H9 (cell line): ENCODE results near the gene CLVS2. TPM values are rescaled to one million over a fixed set of nuclear protein-coding genes. Genes with fewer than 3 reads are reported as not detected.

Experiments used
- DNase-seq: peaks from one replicate; pipeline ENCODE4 v3.0.0-alpha.2; 2017
- H2AFZ ChIP-seq: one replicate; pipeline ENCODE4 v1.6.1; 2013; ENCODE audit warnings: mild to moderate bottlenecking, low read length, control low read depth, moderate library complexity
- H2AK5ac ChIP-seq: 2 replicates; pipeline ENCODE4 v1.6.1; 2013; ENCODE audit warnings: low read length, control low read depth, mixed read lengths; ENCODE audit not compliant: insufficient read length
- H2BK120ac ChIP-seq: one replicate; pipeline ENCODE4 v1.6.1; 2013; ENCODE audit warnings: low read depth, mild to moderate bottlenecking, low read length, control low read depth, inconsistent platforms; ENCODE audit not compliant: poor library complexity, severe bottlenecking
- H2BK12ac ChIP-seq: 2 replicates; pipeline ENCODE4 v1.6.1; 2013; ENCODE audit warnings: low read length, control low read depth, mixed read lengths, low read depth; ENCODE audit not compliant: insufficient read length
- H2BK15ac ChIP-seq: 2 replicates; pipeline ENCODE4 v1.6.1; 2013; ENCODE audit warnings: low read depth, low read length, control low read depth
- H2BK20ac ChIP-seq: one replicate; pipeline ENCODE4 v1.6.1; 2013; ENCODE audit warnings: low read depth, mild to moderate bottlenecking, low read length, control low read depth, inconsistent platforms; ENCODE audit not compliant: poor library complexity, severe bottlenecking
- H2BK5ac ChIP-seq: 2 replicates; pipeline ENCODE4 v1.6.1; 2013; ENCODE audit warnings: low read length, control low read depth, mixed read lengths; ENCODE audit not compliant: insufficient read length
- H3K14ac ChIP-seq: 2 replicates; pipeline ENCODE4 v1.6.1; 2013; ENCODE audit warnings: low read length, control low read depth; ENCODE audit not compliant: insufficient read depth
- H3K18ac ChIP-seq: 2 replicates; pipeline ENCODE4 v1.6.1; 2013; ENCODE audit warnings: low read depth, mild to moderate bottlenecking, mixed read lengths, low read length, control low read depth; ENCODE audit not compliant: insufficient read length
- H3K23ac ChIP-seq: 2 replicates; pipeline ENCODE4 v1.6.1; 2013; ENCODE audit warnings: low read length, control low read depth, mixed read lengths, low read depth; ENCODE audit not compliant: insufficient read length
- H3K23me2 ChIP-seq: 2 replicates; pipeline ENCODE4 v1.6.1; 2013; ENCODE audit warnings: low read depth, mild to moderate bottlenecking, mixed read lengths, low read length, control low read depth; ENCODE audit not compliant: insufficient read length, poor library complexity, severe bottlenecking
- H3K27ac ChIP-seq: 2 replicates; pipeline ENCODE4 v1.5.1; 2013; ENCODE audit warnings: low read length, control low read depth, mixed read lengths, low read depth; ENCODE audit not compliant: insufficient read length
- H3K27me3 ChIP-seq: 2 replicates; pipeline ENCODE4 v1.6.1; 2013; ENCODE audit warnings: low read length, control low read depth, inconsistent platforms; ENCODE audit not compliant: insufficient read depth
- H3K4ac ChIP-seq: 2 replicates; pipeline ENCODE4 v1.6.1; 2013; ENCODE audit warnings: low read depth, mild to moderate bottlenecking, control low read depth, inconsistent platforms, low read length, moderate library complexity
- H3K4me1 ChIP-seq: 2 replicates; pipeline ENCODE4 v1.6.1; 2013; ENCODE audit warnings: low read length, control low read depth, inconsistent platforms; ENCODE audit not compliant: insufficient read depth
- H3K4me2 ChIP-seq: 2 replicates; pipeline ENCODE4 v1.6.1; 2013; ENCODE audit warnings: low read length, control low read depth, mixed read lengths; ENCODE audit not compliant: insufficient read length, insufficient read depth
- H3K56ac ChIP-seq: 2 replicates; pipeline ENCODE4 v1.6.1; 2013; ENCODE audit warnings: low read depth, mild to moderate bottlenecking, mixed read lengths, low read length, control low read depth; ENCODE audit not compliant: insufficient read length
- H3K79me1 ChIP-seq: 2 replicates; pipeline ENCODE4 v1.6.1; 2013; ENCODE audit warnings: low read depth, mild to moderate bottlenecking, moderate library complexity, low read length, control low read depth, inconsistent platforms; ENCODE audit not compliant: insufficient read depth, poor library complexity, severe bottlenecking
- H3K79me2 ChIP-seq: 2 replicates; pipeline ENCODE4 v1.6.1; 2013; ENCODE audit warnings: low read length, control low read depth, inconsistent platforms; ENCODE audit not compliant: insufficient read depth
- H3K9ac ChIP-seq: 2 replicates; pipeline ENCODE4 v1.6.1; 2013; ENCODE audit warnings: low read length, control low read depth, mixed read lengths; ENCODE audit not compliant: insufficient read length; ENCODE audit errors: extremely low read depth
- H3K9me3 ChIP-seq: one replicate; pipeline ENCODE4 v1.6.1; 2013; ENCODE audit warnings: low read depth, low read length, inconsistent platforms; ENCODE audit not compliant: control insufficient read depth
- H3T11ph ChIP-seq: one replicate; pipeline ENCODE4 v1.6.1; 2013; ENCODE audit warnings: mild to moderate bottlenecking, low read length, control low read depth, inconsistent platforms
- H4K20me1 ChIP-seq: one replicate; pipeline ENCODE4 v1.6.1; 2013; ENCODE audit not compliant: control insufficient read depth, insufficient read length, insufficient read depth
- H4K5ac ChIP-seq: 2 replicates; pipeline ENCODE4 v1.6.1; 2013; ENCODE audit warnings: low read depth, mild to moderate bottlenecking, mixed read lengths, low read length, control low read depth; ENCODE audit not compliant: insufficient read length
- H4K8ac ChIP-seq: replicated peaks from 2 replicates; pipeline ENCODE4 v1.6.1; 2013; ENCODE audit warnings: low read length, control low read depth, mixed read lengths, low read depth; ENCODE audit not compliant: insufficient read length
- H4K91ac ChIP-seq: 2 replicates; pipeline ENCODE4 v1.6.1; 2013; ENCODE audit warnings: low read depth, mild to moderate bottlenecking, moderate library complexity, mixed read lengths, low read length, control low read depth; ENCODE audit not compliant: insufficient read length
- H3K27ac Mint-ChIP-seq, 3 experiments: 2 replicates in 2 of 3; 3 replicates in 1 of 3; pipeline ENCODE4 v1.8.0; 2020 to 2021; ENCODE audit warnings: mixed read lengths in 3 of 3, mild to moderate bottlenecking in 1 of 3, moderate library complexity in 1 of 3
- H3K27me3 Mint-ChIP-seq: 2 replicates; pipeline ENCODE4 v1.8.0; 2021; ENCODE audit warnings: low read depth, mild to moderate bottlenecking, moderate library complexity, mixed read lengths
- H3K36me3 Mint-ChIP-seq, 3 experiments: 2 replicates in 2 of 3; 3 replicates in 1 of 3; pipeline ENCODE4 v1.8.0; 2020 to 2021; ENCODE audit warnings: low read depth in 3 of 3, mixed read lengths in 3 of 3; ENCODE audit not compliant: insufficient read depth in 1 of 3
- H3K4me1 Mint-ChIP-seq, 2 experiments: 2 replicates each; pipeline ENCODE4 v1.8.0; 2020; ENCODE audit warnings: mixed read lengths in 2 of 2
- H3K4me3 Mint-ChIP-seq, 2 experiments: 2 replicates in 1 of 2; 3 replicates in 1 of 2; pipeline ENCODE4 v1.8.0; 2020 to 2021; ENCODE audit warnings: mild to moderate bottlenecking in 2 of 2, mixed read lengths in 2 of 2, moderate library complexity in 1 of 2
- H3K9me3 Mint-ChIP-seq, 2 experiments: 2 replicates in 1 of 2; 3 replicates in 1 of 2; pipeline ENCODE4 v1.8.0; 2020; ENCODE audit warnings: mild to moderate bottlenecking in 2 of 2, mixed read lengths in 2 of 2, moderate library complexity in 1 of 2
- total RNA-seq: library from RNA; stranded (reverse); gene quantifications from 2 replicates; pipeline ENCODE4 v1.2.1, GENCODE V29; 2021
- TF ChIP-seq, protein P1 (sequence below): fragments of 200-600 bp; sonication (generic); conservative IDR thresholded peaks from 3 replicates; pipeline ENCODE4 v1.8.0; 2021; ENCODE audit warnings: antibody characterized with exemption, mild to moderate bottlenecking

CLVS2 gene
- total RNA-seq, 1 experiment from 2014 or later, result 0.26 TPM

- Histone ChIP-seq H2BK20ac (no peak overlapping the region), H3K56ac (no peak overlapping the region), H2BK12ac (no peak overlapping the region), H3K18ac (no peak overlapping the region), H3K79me1 (no peaks in the 10 kb centered on the region), H3K4me2 (no peak overlapping the region), H3K4me1 (no peaks in the 10 kb centered on the region), H3K27me3 (no peaks in the 10 kb centered on the region), H3T11ph (no peak overlapping the region), H2BK5ac (no peak overlapping the region), H4K8ac (no peak overlapping the region), H2AFZ (no peak overlapping the region), H4K20me1 (no peaks in the 10 kb centered on the region), H2AK5ac (no peak overlapping the region), H3K4ac (no peak overlapping the region), H3K27ac (no peak overlapping the region), H3K14ac (no peak overlapping the region), H2BK15ac (no peak overlapping the region), H4K91ac (no peak overlapping the region), H3K23me2 (no peaks in the 10 kb centered on the region), H3K9me3 (no peaks in the 10 kb centered on the region), H3K23ac (no peak overlapping the region), H2BK120ac (no peak overlapping the region), H3K9ac (no peak overlapping the region), H4K5ac (no peak overlapping the region), H3K79me2 (no peaks in the 10 kb centered on the region)
- Mint-ChIP-seq H3K36me3 (no peaks in the 10 kb centered on the region), H3K4me3 (no peak overlapping the region), H3K9me3 (no peaks in the 10 kb centered on the region), H3K27me3 (no peaks in the 10 kb centered on the region; the same call in none of the 2 replicates), H3K27ac (no peak overlapping the region), H3K4me1 (no peaks in the 10 kb centered on the region)
- TF ChIP-seq, protein P1, sequence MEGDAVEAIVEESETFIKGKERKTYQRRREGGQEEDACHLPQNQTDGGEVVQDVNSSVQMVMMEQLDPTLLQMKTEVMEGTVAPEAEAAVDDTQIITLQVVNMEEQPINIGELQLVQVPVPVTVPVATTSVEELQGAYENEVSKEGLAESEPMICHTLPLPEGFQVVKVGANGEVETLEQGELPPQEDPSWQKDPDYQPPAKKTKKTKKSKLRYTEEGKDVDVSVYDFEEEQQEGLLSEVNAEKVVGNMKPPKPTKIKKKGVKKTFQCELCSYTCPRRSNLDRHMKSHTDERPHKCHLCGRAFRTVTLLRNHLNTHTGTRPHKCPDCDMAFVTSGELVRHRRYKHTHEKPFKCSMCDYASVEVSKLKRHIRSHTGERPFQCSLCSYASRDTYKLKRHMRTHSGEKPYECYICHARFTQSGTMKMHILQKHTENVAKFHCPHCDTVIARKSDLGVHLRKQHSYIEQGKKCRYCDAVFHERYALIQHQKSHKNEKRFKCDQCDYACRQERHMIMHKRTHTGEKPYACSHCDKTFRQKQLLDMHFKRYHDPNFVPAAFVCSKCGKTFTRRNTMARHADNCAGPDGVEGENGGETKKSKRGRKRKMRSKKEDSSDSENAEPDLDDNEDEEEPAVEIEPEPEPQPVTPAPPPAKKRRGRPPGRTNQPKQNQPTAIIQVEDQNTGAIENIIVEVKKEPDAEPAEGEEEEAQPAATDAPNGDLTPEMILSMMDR, result no peak
- no peak for DNase-seq
Measured at GRCh38 chr6:123030282-123030681, 34.2 kb downstream of the CLVS2 start.
